Mammary epithelial cell (primary cell): ENCODE data around the gene BECN2.

Experiments used
- CTCF ChIP-seq, 2 donors: IDR thresholded peaks in 1 of 2; conservative IDR thresholded peaks in 1 of 2; 2 replicates each; pipeline ENCODE4 v1.5.1; 2011 to 2012; ENCODE audit warnings: inconsistent platforms in 2 of 2, low read length in 2 of 2, mild to moderate bottlenecking in 2 of 2, control low read depth in 1 of 2, low read depth in 1 of 2; ENCODE audit not compliant: insufficient read depth in 1 of 2; ENCODE audit errors: extremely low read depth in 1 of 2
- EZH2 ChIP-seq: IDR thresholded peaks from 2 replicates; pipeline ENCODE4 v1.6.1; 2012; ENCODE audit warnings: low read length, inconsistent platforms, borderline replicate concordance

GRCh38 chr1:241942738-241943137 is 14.8 kb upstream of the BECN2 start:
- TF ChIP-seq CTCF (conservative IDR thresholded peaks at IDR 0.05 in 1 of 2, IDR thresholded peaks at IDR 0.05 in 1 of 2; ENCODE audit: extremely low read depth in 1 of 2, insufficient read depth in 1 of 2, low read depth in 1 of 2, low read length in 2 of 2) (no peak), EZH2 (no peak)
